ENCODE results near the gene TOM1L2.

The TOM1L2 gene

DNA sequence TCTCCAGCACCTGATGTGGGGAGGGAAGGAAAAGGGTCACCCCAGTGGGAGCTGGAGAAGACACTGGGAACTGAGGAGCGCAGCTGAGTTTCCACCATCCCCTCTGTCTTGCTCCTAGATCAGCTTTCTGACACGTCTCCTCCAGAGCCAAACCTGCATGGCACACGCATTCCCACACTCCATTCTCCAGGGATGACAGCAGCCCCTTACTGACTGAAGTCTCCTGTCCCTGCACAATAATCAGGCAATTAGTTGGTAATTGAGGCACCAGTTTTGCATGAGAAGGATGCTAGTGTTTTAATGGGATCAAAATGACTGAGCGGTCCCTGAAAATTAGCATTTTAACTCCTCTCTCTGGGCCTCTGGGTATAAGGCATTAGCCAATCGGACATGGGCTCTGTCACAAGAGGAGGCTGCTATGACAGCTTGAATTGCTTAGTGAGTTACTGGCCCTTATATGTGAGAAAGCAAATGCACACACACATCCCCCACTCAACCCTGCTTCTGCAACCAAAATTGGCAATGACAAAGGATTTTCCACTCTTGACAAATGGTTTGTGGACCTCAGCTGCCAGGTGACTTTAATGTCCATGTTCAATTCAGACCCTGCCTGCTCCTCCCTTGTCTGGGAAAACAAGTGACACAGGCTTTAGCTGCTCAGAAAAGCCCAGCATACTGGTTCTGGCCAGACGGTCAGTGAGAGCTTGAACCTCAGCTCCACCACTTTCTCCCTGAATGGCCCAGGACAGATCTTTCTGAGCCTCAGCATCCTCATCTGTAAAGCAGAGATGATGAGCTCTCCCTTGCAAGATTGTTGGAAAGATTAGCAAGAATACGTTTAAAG is 78.2 kb downstream of the TOM1L2 start:
- DNase-seq, result no peak

DNA sequence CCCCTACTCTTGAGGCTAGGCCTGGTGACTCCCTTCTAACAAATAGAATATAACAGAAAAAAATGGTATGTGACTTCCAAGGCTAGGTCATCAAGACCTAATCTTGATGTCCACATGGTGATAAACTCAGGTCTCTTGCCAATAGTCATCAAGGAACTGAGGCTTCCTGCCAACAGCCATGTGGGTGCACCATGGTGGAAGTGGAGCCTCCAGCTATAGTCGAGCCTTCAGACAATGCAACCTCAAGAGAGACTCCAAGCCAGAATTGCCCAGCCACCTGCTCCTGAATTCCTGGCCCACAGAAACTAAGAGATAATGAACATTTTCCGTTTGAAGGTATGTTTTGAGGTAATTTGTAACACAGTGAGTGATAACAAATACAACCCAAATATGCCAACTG is 79.5 kb downstream of the TOM1L2 start:
- DNase-seq, result no peak

GRCh38 chr17:17892009-17892408 is 80.2 kb downstream of the TOM1L2 start:
- DNase-seq, result no peak

- DNase-seq, result peak in 1 of 14 donors; percentile 27
Observed at GRCh38 chr17:17890773-17891759, 81.1 kb downstream of the TOM1L2 start.

DNA sequence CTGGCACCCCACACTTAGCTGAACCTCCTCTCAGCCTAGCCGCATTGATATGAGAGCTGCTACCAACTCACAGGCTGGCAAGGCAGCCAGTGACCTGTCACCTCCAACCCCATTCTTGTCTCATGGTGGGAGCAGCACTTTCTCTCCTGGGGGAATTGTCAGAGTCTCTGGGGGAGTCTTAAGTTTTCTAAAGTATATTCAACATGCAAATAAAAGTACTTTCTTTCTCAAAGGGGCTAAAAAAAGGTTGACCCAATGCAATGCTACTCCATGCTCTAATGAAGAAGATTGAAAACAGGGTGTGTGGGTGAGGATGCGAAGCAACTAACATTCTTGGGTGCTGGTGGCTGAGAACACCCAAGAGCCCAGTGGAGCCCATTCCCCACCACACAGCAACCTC is 82.3 kb downstream of the TOM1L2 start:
- no peak for DNase-seq

- DNase-seq, result no peak
Observed at GRCh38 chr17:17888821-17889220, 83.4 kb downstream of the TOM1L2 start.

- no peak for DNase-seq
Observed at GRCh38 chr17:17888371-17888770, 83.8 kb downstream of the TOM1L2 start.

- no peak for DNase-seq
Observed at GRCh38 chr17:17887752-17888304, 84.4 kb downstream of the TOM1L2 start.

- peak in 1 of 14 donors; percentile 12 for DNase-seq
Observed at GRCh38 chr17:17886726-17887125, 85.5 kb downstream of the TOM1L2 start.

DNA sequence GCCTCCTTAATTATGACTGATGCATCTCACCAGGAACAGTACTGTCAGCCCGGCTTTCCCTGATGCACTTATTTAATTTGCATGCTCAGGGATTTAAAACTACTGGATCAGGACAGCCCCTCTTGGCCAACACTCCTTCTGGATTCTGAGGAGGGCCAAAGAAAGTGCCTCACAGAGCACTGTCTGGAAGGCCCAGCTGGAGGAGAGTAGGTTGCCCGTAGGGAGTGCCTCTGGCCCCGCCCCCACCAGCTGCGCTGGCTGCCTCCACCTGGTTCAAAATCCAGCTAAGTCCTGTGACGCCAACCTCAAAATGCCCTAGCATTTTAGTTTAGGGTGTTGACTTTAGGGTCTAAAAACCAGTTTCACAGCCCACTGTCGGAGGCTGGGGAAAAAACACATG is 86.0 kb downstream of the TOM1L2 start:
- DNase-seq, result no peak

- peak in 2 of 14 donors; percentile 6 to 24 for DNase-seq
Observed at GRCh38 chr17:17884391-17885357, 87.5 kb downstream of the TOM1L2 start.

- no peak for DNase-seq
Observed at GRCh38 chr17:17883801-17884200, 88.4 kb downstream of the TOM1L2 start.

DNA sequence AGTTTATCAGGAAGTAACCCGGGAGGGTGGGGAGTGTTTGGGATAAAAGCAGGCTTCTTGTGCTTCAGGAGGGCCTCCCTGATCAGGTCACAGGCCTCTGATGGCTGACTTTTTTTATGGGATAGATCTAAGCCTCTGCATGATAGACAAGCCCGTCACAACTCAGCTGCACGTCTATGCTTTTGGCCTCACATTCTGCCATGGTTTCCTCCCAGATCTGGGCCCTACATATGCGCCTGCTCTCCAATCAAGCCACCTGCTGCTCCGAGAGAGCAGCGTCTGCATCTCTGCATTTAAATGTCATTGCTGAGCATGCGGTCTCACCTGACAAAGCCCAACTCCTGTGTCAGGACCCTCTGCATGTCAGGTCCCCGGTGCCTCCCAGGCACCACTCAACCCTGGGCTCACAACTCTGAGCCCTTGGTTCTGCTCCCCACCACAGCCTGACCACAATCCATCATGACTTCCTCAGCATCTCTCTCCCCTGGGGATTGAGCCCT is 90.1 kb downstream of the TOM1L2 start:
- DNase-seq, result no peak

GRCh38 chr17:17880577-17881196 is 91.5 kb downstream of the TOM1L2 start:
- no peak for DNase-seq

DNA sequence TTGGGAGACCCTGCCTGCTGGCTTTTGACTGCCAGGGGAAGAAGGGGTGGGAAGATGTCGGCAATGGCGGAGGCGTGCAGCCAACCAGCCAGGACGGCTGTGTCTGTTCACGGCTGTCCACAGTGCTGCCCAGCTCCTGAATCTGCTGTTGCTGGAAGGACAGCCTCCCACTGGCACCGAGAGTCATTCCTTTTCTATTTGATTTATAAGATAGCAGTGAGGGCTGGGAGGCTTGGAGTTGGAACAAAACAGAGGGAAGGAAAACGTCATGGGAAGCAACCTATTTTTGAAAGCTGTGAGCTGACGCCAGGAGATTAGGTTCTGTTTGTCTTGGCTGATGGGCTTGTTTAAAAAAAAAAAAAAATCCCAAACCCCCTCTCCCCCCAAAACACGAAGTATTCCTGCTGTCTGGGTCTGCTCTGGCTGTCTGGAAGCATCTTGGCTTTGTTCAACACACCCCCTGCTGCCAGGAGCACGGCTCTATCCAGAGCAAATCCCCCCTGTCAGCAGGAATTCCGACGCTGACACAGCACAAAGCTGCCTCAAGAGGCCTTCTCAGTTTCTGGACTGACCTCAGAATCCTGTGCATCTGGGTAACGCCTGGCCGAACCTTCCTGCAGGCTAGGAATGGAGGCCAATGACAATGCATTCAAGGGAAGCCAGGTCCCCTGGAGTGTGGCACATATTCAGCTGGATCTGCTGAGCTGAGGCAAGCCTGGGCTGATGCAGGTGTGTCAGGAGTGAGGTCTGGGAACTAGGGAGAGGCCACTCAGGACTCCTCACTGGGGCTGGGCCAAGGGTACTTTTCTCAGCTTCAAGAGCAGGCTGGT is 94.5 kb downstream of the TOM1L2 start:
- DNase-seq, result peak in 8 of 14 donors; percentile 17 to 53 (median 30)

- DNase-seq, result no peak
Observed at GRCh38 chr17:17876959-17877528, 95.2 kb downstream of the TOM1L2 start.

GRCh38 chr17:17874478-17874877 is 97.7 kb downstream of the TOM1L2 start:
- no peak for DNase-seq

GRCh38 chr17:17873450-17873991 is 98.7 kb downstream of the TOM1L2 start:
- DNase-seq, result no peak

Measured in C1 segment of cervical spinal cord (tissue), 14 donors.